HEK293 (cell line): ENCODE measurements around the gene MICU1.

ENCODE experiments used
- CTCF ChIP-seq: fragments of 450-650 bp; formaldehyde crosslinking; IDR thresholded peaks from 2 replicates; pipeline ENCODE4 v1.5.1; 2016; ENCODE audit warnings: missing biosample characterization, missing genetic modification characterization
- ELK4 ChIP-seq: IDR thresholded peaks from 2 replicates; pipeline ENCODE4 v1.6.1; 2011; ENCODE audit warnings: mild to moderate bottlenecking, low read depth, low read length, borderline replicate concordance
- PATZ1 ChIP-seq: fragments of 450-650 bp; formaldehyde crosslinking; IDR thresholded peaks from 2 replicates; pipeline ENCODE4 v1.5.1; 2016; ENCODE audit warnings: missing biosample characterization, missing genetic modification characterization
- SP7 ChIP-seq: fragments of 450-650 bp; formaldehyde crosslinking; IDR thresholded peaks from 2 replicates; pipeline ENCODE4 v1.5.1; 2016; ENCODE audit warnings: missing biosample characterization, missing genetic modification characterization
- ZEB2 ChIP-seq: fragments of 450-650 bp; formaldehyde crosslinking; IDR thresholded peaks from 2 replicates; pipeline ENCODE4 v1.5.1; 2016; ENCODE audit warnings: missing biosample characterization, missing genetic modification characterization
- ZFP37 ChIP-seq: fragments of 450-650 bp; formaldehyde crosslinking; IDR thresholded peaks from 2 replicates; pipeline ENCODE4 v1.5.1; 2016; ENCODE audit warnings: missing biosample characterization, missing genetic modification characterization
- ZFP69B ChIP-seq: fragments of 450-650 bp; formaldehyde crosslinking; IDR thresholded peaks from 2 replicates; pipeline ENCODE4 v1.5.1; 2016; ENCODE audit warnings: missing biosample characterization, missing genetic modification characterization
- ZNF2 ChIP-seq: fragments of 450-650 bp; formaldehyde crosslinking; IDR thresholded peaks from 2 replicates; pipeline ENCODE4 v1.5.1; 2016; ENCODE audit warnings: missing biosample characterization, missing genetic modification characterization
- ZNF239 ChIP-seq: fragments of 450-650 bp; formaldehyde crosslinking; IDR thresholded peaks from 2 replicates; pipeline ENCODE4 v1.5.1; 2016; ENCODE audit warnings: missing biosample characterization, missing genetic modification characterization
- ZNF48 ChIP-seq: fragments of 450-650 bp; formaldehyde crosslinking; IDR thresholded peaks from 2 replicates; pipeline ENCODE4 v1.5.1; 2016; ENCODE audit warnings: missing biosample characterization, missing genetic modification characterization
- ZNF610 ChIP-seq: fragments of 450-650 bp; formaldehyde crosslinking; IDR thresholded peaks from 2 replicates; pipeline ENCODE4 v1.5.1; 2016; ENCODE audit warnings: missing biosample characterization, missing genetic modification characterization, borderline replicate concordance
- ZNF639 ChIP-seq: fragments of 450-650 bp; formaldehyde crosslinking; IDR thresholded peaks from 2 replicates; pipeline ENCODE4 v1.5.1; 2016; ENCODE audit warnings: missing biosample characterization, missing genetic modification characterization
- ZNF777 ChIP-seq: fragments of 450-650 bp; formaldehyde crosslinking; IDR thresholded peaks from 2 replicates; pipeline ENCODE4 v1.5.1; 2017; ENCODE audit warnings: missing biosample characterization, missing genetic modification characterization, borderline replicate concordance
- ZSCAN30 ChIP-seq: fragments of 450-650 bp; IDR thresholded peaks from 2 replicates; pipeline ENCODE4 v1.5.1; 2018; ENCODE audit warnings: missing biosample characterization, mild to moderate bottlenecking, missing genetic modification characterization, moderate library complexity
- ZXDB ChIP-seq: fragments of 450-650 bp; formaldehyde crosslinking; IDR thresholded peaks from 2 replicates; pipeline ENCODE4 v1.5.1; 2016; ENCODE audit warnings: missing biosample characterization, missing genetic modification characterization
- TF ChIP-seq, protein P1 (sequence below): fragments of 450-650 bp; formaldehyde crosslinking; IDR thresholded peaks from 2 replicates; pipeline ENCODE4 v1.5.1; 2016; ENCODE audit warnings: missing biosample characterization, missing genetic modification characterization, borderline replicate concordance
- TF ChIP-seq, protein P2 (sequence below): fragments of 450-650 bp; formaldehyde crosslinking; IDR thresholded peaks from 2 replicates; pipeline ENCODE4 v1.5.1; 2016; ENCODE audit warnings: missing biosample characterization, missing genetic modification characterization
- TF ChIP-seq, protein P3 (sequence below): fragments of 450-650 bp; formaldehyde crosslinking; IDR thresholded peaks from 2 replicates; pipeline ENCODE4 v1.5.1; 2016; ENCODE audit warnings: missing biosample characterization, missing genetic modification characterization, borderline replicate concordance
- TF ChIP-seq, protein P4 (sequence below): fragments of 450-650 bp; formaldehyde crosslinking; IDR thresholded peaks from 2 replicates; pipeline ENCODE4 v1.5.1; 2016; ENCODE audit warnings: missing biosample characterization, missing genetic modification characterization
- TF ChIP-seq, protein P5 (sequence below): fragments of 450-650 bp; IDR thresholded peaks from 2 replicates; pipeline ENCODE4 v1.5.1; 2018; ENCODE audit warnings: missing biosample characterization, mild to moderate bottlenecking, missing genetic modification characterization

Gene MICU1

GRCh38 chr10:72319416-72320254, 306.2 kb downstream of the MICU1 start (continued):
- peak; percentile 88 for TF ChIP-seq PATZ1
- TF ChIP-seq ZNF239 = no peak
- TF ChIP-seq ZNF639 (tag by site-specific recombination) = peak; percentile 47; the same call in 1 of the 2 replicates
- peak; percentile 84 for TF ChIP-seq ZXDB (tag by site-specific recombination)
- peak; percentile 59; the same call in 1 of the 2 replicates for TF ChIP-seq ZNF2 (tag by site-specific recombination)
- no peak for TF ChIP-seq ZFP37 (tag by site-specific recombination)
- TF ChIP-seq, protein P1, sequence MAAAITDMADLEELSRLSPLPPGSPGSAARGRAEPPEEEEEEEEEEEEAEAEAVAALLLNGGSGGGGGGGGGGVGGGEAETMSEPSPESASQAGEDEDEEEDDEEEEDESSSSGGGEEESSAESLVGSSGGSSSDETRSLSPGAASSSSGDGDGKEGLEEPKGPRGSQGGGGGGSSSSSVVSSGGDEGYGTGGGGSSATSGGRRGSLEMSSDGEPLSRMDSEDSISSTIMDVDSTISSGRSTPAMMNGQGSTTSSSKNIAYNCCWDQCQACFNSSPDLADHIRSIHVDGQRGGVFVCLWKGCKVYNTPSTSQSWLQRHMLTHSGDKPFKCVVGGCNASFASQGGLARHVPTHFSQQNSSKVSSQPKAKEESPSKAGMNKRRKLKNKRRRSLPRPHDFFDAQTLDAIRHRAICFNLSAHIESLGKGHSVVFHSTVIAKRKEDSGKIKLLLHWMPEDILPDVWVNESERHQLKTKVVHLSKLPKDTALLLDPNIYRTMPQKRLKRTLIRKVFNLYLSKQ (tag by site-specific recombination) = no peak
- TF ChIP-seq ZEB2 (tag by site-specific recombination) = peak; percentile 87
- TF ChIP-seq ELK4 = no peak
- no peak for TF ChIP-seq ZNF777 (tag by site-specific recombination)
- TF ChIP-seq SP7 (tag by site-specific recombination) = peak; percentile 78
- TF ChIP-seq ZSCAN30 = peak; percentile 51; the same call in 1 of the 2 replicates
- TF ChIP-seq CTCF (tag by site-specific recombination) = peak; percentile 37; the same call in 1 of the 2 replicates
- TF ChIP-seq ZNF48 (tag by site-specific recombination) = no peak
- TF ChIP-seq ZNF610 = no peak
- TF ChIP-seq, protein P2, sequence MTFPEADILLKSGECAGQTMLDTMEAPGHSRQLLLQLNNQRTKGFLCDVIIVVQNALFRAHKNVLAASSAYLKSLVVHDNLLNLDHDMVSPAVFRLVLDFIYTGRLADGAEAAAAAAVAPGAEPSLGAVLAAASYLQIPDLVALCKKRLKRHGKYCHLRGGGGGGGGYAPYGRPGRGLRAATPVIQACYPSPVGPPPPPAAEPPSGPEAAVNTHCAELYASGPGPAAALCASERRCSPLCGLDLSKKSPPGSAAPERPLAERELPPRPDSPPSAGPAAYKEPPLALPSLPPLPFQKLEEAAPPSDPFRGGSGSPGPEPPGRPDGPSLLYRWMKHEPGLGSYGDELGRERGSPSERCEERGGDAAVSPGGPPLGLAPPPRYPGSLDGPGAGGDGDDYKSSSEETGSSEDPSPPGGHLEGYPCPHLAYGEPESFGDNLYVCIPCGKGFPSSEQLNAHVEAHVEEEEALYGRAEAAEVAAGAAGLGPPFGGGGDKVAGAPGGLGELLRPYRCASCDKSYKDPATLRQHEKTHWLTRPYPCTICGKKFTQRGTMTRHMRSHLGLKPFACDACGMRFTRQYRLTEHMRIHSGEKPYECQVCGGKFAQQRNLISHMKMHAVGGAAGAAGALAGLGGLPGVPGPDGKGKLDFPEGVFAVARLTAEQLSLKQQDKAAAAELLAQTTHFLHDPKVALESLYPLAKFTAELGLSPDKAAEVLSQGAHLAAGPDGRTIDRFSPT (tag by site-specific recombination) = peak; percentile 62; the same call in 1 of the 2 replicates
- TF ChIP-seq, protein P3, sequence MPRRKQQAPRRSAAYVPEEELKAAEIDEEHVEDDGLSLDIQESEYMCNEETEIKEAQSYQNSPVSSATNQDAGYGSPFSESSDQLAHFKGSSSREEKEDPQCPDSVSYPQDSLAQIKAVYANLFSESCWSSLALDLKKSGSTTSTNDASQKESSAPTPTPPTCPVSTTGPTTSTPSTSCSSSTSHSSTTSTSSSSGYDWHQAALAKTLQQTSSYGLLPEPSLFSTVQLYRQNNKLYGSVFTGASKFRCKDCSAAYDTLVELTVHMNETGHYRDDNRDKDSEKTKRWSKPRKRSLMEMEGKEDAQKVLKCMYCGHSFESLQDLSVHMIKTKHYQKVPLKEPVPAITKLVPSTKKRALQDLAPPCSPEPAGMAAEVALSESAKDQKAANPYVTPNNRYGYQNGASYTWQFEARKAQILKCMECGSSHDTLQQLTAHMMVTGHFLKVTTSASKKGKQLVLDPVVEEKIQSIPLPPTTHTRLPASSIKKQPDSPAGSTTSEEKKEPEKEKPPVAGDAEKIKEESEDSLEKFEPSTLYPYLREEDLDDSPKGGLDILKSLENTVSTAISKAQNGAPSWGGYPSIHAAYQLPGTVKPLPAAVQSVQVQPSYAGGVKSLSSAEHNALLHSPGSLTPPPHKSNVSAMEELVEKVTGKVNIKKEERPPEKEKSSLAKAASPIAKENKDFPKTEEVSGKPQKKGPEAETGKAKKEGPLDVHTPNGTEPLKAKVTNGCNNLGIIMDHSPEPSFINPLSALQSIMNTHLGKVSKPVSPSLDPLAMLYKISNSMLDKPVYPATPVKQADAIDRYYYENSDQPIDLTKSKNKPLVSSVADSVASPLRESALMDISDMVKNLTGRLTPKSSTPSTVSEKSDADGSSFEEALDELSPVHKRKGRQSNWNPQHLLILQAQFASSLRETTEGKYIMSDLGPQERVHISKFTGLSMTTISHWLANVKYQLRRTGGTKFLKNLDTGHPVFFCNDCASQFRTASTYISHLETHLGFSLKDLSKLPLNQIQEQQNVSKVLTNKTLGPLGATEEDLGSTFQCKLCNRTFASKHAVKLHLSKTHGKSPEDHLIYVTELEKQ (tag by site-specific recombination) = no peak
- no peak; the same call in none of the 2 replicates for TF ChIP-seq ZFP69B (tag by site-specific recombination)
- TF ChIP-seq, protein P4, sequence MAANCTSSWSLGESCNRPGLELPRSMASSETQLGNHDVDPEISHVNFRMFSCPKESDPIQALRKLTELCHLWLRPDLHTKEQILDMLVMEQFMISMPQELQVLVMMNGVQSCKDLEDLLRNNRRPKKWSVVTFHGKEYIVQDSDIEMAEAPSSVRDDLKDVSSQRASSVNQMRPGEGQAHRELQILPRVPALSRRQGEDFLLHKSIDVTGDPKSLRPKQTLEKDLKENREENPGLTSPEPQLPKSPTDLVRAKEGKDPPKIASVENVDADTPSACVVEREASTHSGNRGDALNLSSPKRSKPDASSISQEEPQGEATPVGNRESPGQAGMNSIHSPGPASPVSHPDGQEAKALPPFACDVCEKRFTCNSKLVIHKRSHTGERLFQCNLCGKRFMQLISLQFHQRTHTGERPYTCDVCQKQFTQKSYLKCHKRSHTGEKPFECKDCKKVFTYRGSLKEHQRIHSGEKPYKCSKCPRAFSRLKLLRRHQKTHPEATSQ (tag by site-specific recombination) = no peak; the same call in none of the 2 replicates
- TF ChIP-seq, protein P5, sequence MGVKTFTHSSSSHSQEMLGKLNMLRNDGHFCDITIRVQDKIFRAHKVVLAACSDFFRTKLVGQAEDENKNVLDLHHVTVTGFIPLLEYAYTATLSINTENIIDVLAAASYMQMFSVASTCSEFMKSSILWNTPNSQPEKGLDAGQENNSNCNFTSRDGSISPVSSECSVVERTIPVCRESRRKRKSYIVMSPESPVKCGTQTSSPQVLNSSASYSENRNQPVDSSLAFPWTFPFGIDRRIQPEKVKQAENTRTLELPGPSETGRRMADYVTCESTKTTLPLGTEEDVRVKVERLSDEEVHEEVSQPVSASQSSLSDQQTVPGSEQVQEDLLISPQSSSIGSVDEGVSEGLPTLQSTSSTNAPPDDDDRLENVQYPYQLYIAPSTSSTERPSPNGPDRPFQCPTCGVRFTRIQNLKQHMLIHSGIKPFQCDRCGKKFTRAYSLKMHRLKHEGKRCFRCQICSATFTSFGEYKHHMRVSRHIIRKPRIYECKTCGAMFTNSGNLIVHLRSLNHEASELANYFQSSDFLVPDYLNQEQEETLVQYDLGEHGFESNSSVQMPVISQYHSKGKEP (tag by site-specific recombination) = peak; percentile 86
